Fibroblast of mammary gland (primary cell): Measurements from ENCODE around the gene SH3RF3.
A peak's percentile ranks its signal among the peaks of the same experiment; 100 is the strongest.

Experiments used
- DNase-seq: peaks from one replicate; pipeline ENCODE4 v3.0.0-alpha.2; 2010; ENCODE audit warnings: low read depth
- H3K4me3 ChIP-seq: 2 replicates; pipeline ENCODE4 v1.5.1; 2011; ENCODE audit warnings: low read depth, mild to moderate bottlenecking, low read length, moderate library complexity; ENCODE audit not compliant: control insufficient read depth
- TF ChIP-seq, protein P1 (sequence below): conservative IDR thresholded peaks from 2 replicates; pipeline ENCODE4 v1.5.1; 2011; ENCODE audit warnings: low read depth, low read length, inconsistent platforms; ENCODE audit not compliant: control insufficient read depth, insufficient read depth

SH3RF3 gene

DNA sequence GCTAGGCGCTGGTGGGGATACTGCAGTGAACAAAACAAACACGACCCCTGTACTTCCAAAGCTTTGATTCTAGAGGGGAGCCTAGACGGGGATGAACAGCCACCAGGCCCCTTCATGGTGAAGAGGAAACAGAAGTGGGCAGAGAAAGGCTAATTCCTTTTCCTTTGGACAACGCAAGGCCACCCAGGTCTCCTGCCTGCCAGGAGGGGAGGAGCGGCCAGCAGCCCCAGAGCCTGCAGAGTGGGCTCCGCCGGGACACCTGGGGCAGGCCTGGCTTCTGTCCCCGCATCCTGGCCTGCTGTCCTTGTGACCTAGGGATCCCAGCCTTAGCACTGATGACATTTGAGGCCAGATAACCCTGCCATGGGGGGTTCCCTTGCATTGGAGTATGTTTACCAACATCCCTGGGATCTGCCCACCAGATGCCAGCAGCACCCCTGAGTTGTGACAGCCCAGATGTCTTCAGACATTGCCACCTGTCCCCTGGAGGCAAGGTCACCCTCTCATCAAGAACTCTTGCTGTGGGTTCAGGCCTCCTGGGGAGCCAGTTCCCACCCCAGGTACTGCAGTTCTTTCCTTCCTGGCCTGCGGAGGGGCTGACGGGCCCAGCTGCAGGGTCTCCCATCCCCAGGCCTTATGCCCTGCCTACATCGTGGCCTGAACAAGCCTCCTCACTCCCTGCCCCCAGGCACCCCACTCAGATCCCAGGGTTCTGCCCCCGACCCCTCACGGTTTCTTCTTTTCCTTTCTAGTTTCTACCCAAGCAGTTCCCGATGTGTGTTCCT is 359.1 kb downstream of the SH3RF3 start:
- no peak for DNase-seq
- H3K4me3 ChIP-seq: no peak overlapping the region
- TF ChIP-seq, protein P1, sequence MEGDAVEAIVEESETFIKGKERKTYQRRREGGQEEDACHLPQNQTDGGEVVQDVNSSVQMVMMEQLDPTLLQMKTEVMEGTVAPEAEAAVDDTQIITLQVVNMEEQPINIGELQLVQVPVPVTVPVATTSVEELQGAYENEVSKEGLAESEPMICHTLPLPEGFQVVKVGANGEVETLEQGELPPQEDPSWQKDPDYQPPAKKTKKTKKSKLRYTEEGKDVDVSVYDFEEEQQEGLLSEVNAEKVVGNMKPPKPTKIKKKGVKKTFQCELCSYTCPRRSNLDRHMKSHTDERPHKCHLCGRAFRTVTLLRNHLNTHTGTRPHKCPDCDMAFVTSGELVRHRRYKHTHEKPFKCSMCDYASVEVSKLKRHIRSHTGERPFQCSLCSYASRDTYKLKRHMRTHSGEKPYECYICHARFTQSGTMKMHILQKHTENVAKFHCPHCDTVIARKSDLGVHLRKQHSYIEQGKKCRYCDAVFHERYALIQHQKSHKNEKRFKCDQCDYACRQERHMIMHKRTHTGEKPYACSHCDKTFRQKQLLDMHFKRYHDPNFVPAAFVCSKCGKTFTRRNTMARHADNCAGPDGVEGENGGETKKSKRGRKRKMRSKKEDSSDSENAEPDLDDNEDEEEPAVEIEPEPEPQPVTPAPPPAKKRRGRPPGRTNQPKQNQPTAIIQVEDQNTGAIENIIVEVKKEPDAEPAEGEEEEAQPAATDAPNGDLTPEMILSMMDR: no peak

DNA sequence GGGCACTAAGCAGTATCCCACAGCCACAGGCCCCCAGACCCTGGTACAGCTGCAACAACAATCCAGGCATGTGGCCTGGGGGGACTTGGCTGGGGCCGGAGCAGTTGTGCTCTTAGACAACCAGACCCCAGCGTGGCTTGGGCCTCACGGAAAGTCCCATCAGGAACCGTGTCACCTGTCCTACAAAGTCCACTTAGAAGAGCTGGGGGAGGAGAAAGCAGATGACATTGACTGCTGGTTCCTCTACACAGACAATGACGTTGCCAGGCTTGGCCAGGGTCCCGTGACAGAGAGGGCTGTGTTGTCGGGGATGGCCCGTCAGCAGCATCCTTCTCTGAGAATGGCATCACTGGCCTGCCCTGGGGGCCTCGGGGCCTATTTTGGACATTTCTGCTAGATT is 360.3 kb downstream of the SH3RF3 start:
- TF ChIP-seq, protein P1: no peak
- no peak for DNase-seq
- no peak overlapping the region for H3K4me3 ChIP-seq

DNA sequence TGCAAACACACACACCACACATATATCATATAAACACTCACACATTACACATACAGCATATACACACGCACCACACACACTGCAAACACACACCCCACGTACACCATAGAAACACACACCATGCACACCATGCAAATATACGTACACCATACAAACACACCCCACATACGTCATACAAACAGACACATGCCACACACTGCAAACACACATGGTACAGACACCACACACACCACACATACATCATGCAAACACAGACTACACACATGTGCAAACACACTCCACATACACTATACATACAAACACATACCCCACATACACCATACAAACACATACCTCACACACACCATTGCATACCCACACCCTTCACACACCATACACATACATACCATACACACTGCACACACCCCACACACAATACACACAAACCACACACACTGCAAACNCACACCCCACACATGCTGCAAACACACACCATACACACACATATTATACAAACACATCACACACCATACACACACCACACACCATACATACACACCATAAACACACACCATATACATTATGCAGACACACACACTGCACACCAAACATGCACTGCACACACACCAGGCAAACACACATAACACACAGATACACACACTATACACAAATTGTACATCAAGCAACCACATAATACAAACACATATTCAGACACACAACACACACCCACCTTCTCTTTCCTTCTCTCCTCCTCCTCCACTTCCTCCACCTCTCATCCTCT is 364.4 kb downstream of the SH3RF3 start:
- no peak for DNase-seq
- TF ChIP-seq, protein P1: no peak

DNA sequence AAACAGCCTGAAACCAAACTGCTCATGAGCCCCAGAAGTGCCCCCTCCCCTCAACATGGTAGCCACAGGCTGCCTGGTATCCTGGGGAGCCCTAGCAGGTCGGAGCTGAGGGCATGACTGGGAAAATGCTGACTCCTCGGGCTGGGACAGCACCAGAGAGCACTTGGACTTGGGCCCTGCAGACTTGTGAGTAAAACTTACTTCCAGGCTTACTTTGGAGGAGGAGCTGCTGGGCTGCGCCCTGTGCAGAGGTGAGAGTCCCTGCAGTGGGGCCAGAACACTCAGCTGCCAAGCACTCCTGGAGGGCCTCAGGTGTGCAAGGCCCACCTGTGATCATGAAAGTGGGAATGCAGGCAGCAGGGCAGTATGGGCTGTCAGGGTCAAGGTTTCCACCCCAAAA is 365.3 kb downstream of the SH3RF3 start:
- DNase-seq: no peak
- H3K4me3 ChIP-seq: no peak overlapping the region
- TF ChIP-seq, protein P1: no peak

More for the DNA sequence above, 364.4 kb downstream of the SH3RF3 start:
- no peak overlapping the region for H3K4me3 ChIP-seq

DNA sequence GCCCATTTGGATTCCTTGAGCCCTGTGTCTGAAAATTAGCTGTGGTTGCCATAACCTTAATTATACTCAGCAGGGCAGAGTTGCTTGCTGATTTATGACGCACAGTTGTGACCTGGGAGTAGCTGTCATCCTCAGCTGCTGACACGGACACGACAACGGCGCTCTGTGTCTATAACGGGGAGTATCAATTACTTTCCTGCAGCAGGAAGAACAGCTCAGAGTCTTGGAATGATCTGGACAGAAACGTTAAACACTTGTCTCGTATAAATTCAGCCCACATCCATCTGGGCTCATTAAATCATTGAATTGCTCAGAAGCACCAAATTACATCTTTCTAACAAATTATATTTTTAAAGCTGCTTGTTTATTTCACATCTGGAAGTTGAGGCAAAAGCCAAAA is 368.5 kb downstream of the SH3RF3 start:
- TF ChIP-seq, protein P1: no peak
- DNase-seq: peak; percentile 45
- H3K4me3 ChIP-seq: no peak overlapping the region

DNA sequence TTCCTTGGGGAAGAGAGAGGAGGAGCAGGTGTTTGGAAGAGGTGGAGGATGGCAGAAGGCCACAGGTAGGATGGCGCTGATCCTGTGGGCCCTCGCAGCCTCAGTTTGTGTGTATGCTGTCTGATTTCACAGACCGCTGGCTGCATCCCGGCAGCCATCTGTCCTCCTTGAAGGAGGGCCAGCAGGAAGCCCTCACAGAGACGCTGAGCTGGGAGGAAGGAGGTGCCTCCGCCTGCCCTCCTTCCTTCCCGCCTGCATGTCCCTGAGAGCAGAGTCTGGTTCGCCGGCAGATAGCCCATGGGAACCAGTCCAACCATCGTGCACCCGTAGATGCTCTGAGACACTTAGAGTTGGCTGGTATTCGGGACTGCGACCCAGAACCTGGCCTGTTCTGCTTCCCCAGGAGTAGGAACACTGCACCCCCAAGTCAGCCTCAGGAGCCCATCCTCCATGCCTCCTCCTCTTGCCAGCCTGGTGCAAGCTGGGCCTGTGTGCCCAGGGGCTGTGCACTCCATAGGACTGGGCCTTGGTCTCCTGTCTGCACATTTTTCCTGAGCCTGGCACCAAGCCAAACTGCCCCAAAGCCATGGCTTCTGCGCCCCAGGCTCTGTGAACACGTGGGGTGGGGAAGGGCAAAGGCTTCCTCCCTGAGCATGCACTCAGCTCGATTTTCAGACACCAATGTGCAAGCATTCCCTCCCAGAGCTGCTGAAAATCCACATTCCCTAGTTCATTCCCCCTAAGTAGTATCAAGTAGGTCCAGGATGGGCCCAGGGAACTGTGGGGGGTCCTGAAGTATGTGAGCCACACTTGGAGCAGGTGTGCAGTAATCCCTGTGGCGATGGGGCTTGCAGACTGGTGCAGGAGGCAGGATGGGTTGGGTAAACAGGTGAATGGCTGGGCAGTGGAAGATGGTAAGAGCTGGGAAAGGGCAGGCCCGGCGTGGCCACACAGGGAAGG is 369.2 kb downstream of the SH3RF3 start:
- H3K4me3 ChIP-seq: no peak overlapping the region
- DNase-seq: no peak
- TF ChIP-seq, protein P1: no peak
